Ishikawa (cell line): Measurements from ENCODE around the gene HOXD4.

Source experiments
- CEBPB ChIP-seq: IDR thresholded peaks from 2 replicates; pipeline ENCODE4 v1.6.1; 2012
- CREB1 ChIP-seq: IDR thresholded peaks from 2 replicates; pipeline ENCODE4 v1.6.1; 2012; ENCODE audit warnings: low read depth
- EGR1 ChIP-seq: IDR thresholded peaks from 2 replicates; pipeline ENCODE4 v1.6.1; 2012
- EP300 ChIP-seq: IDR thresholded peaks from 2 replicates; pipeline ENCODE4 v1.6.1; 2012; ENCODE audit warnings: borderline replicate concordance
- FOXM1 ChIP-seq: IDR thresholded peaks from 2 replicates; pipeline ENCODE4 v1.6.1; 2012; ENCODE audit warnings: low read depth, borderline replicate concordance
- MAX ChIP-seq: IDR thresholded peaks from 2 replicates; pipeline ENCODE4 v1.6.1; 2012
- NFIC ChIP-seq: IDR thresholded peaks from 2 replicates; pipeline ENCODE4 v1.6.1; 2012
- RAD21 ChIP-seq: IDR thresholded peaks from 2 replicates; pipeline ENCODE4 v1.6.1; 2012; ENCODE audit warnings: low read depth
- REST ChIP-seq: IDR thresholded peaks from 2 replicates; pipeline ENCODE4 v1.6.1; 2012; ENCODE audit warnings: low read depth, mild to moderate bottlenecking
- TAF1 ChIP-seq: IDR thresholded peaks from 2 replicates; pipeline ENCODE4 v1.6.1; 2012; ENCODE audit warnings: low read depth, mild to moderate bottlenecking
- TCF12 ChIP-seq: IDR thresholded peaks from 2 replicates; pipeline ENCODE4 v1.6.1; 2012; ENCODE audit warnings: low read depth
- TEAD4 ChIP-seq: IDR thresholded peaks from 2 replicates; pipeline ENCODE4 v1.6.1; 2012
- USF1 ChIP-seq: IDR thresholded peaks from 2 replicates; pipeline ENCODE4 v1.6.1; 2012
- YY1 ChIP-seq: IDR thresholded peaks from 2 replicates; pipeline ENCODE4 v1.6.1; 2012; ENCODE audit warnings: low read depth
- ZBTB7A ChIP-seq: IDR thresholded peaks from 2 replicates; pipeline ENCODE4 v1.6.1; 2012; ENCODE audit warnings: low read depth

Gene HOXD4

GRCh38 chr2:176136374-176137251 is 14.7 kb upstream of the HOXD4 start:
- peak; percentile 91 for TF ChIP-seq ZBTB7A
- peak; percentile 91 for TF ChIP-seq USF1
- no peak for TF ChIP-seq FOXM1
- peak; percentile 28 for TF ChIP-seq MAX
- TF ChIP-seq YY1, result peak; percentile 66
- no peak for TF ChIP-seq CEBPB
- TF ChIP-seq RAD21, result no peak
- TF ChIP-seq TAF1, result peak; percentile 59
- TF ChIP-seq TEAD4, result no peak

GRCh38 chr2:176137252-176137580 is 14.1 kb upstream of the HOXD4 start:
- TF ChIP-seq NFIC (no peak), EGR1 (no peak), FOXM1 (no peak), CREB1 (no peak), TEAD4 (no peak), CEBPB (no peak), EP300 (no peak), REST (no peak), TAF1 (no peak), MAX (no peak), RAD21 (no peak), ZBTB7A (no peak), TCF12 (no peak), USF1 (no peak), YY1 (no peak)

GRCh38 chr2:176137906-176138305 is 13.4 kb upstream of the HOXD4 start:
- TF ChIP-seq EP300 (no peak), TCF12 (no peak), ZBTB7A (no peak), YY1 (no peak), TAF1 (no peak), REST (no peak), CREB1 (no peak), MAX (no peak), NFIC (no peak), RAD21 (no peak), USF1 (no peak), CEBPB (no peak), EGR1 (no peak), FOXM1 (no peak), TEAD4 (no peak)

GRCh38 chr2:176138526-176138922 is 12.8 kb upstream of the HOXD4 start:
- TF ChIP-seq FOXM1 (no peak), EGR1 (no peak), EP300 (no peak), REST (no peak), YY1 (no peak), MAX (no peak), CEBPB (no peak), CREB1 (no peak), TEAD4 (no peak), TCF12 (no peak), USF1 (no peak), TAF1 (no peak), RAD21 (no peak)
